Measurements from ENCODE around the gene FYN.
A peak's percentile ranks its signal among the peaks of the same experiment; 100 is the strongest.
"Not testable (repeated sequence)": the region's sequence is repeated elsewhere in the genome, so short reads cannot be mapped to it uniquely, and the experiment has no call there.

FYN gene

GRCh38 chr6:111850295-111850937 is 22.8 kb downstream of the FYN start:
- DNase-seq (ENCODE audit: low read depth): no peak

- no peak for DNase-seq (ENCODE audit: low read depth)
Observed at GRCh38 chr6:111849298-111849697, 24.0 kb downstream of the FYN start.

GRCh38 chr6:111848262-111848812 is 24.9 kb downstream of the FYN start:
- no peak for DNase-seq (ENCODE audit: low read depth)

- DNase-seq (ENCODE audit: low read depth): no peak
Observed at GRCh38 chr6:111846492-111847409, 26.5 kb downstream of the FYN start.

GRCh38 chr6:111846066-111846465 is 27.2 kb downstream of the FYN start:
- DNase-seq (ENCODE audit: low read depth): no peak

- no peak for DNase-seq (ENCODE audit: low read depth)
Observed at GRCh38 chr6:111845441-111845871, 27.8 kb downstream of the FYN start.

GRCh38 chr6:111844921-111845320 is 28.3 kb downstream of the FYN start:
- no peak for DNase-seq (ENCODE audit: low read depth)

GRCh38 chr6:111844376-111844775 is 28.9 kb downstream of the FYN start:
- no peak for DNase-seq (ENCODE audit: low read depth)

- DNase-seq (ENCODE audit: low read depth): peak; percentile 64
Observed at GRCh38 chr6:111843347-111844147, 29.7 kb downstream of the FYN start.

- no peak for DNase-seq (ENCODE audit: low read depth)
Observed at GRCh38 chr6:111842891-111843290, 30.4 kb downstream of the FYN start.

GRCh38 chr6:111842271-111842822 is 30.9 kb downstream of the FYN start:
- no peak for DNase-seq (ENCODE audit: low read depth)

- DNase-seq (ENCODE audit: low read depth): no peak
Observed at GRCh38 chr6:111841822-111842221, 31.4 kb downstream of the FYN start.

GRCh38 chr6:111840803-111841202 is 32.4 kb downstream of the FYN start:
- DNase-seq (ENCODE audit: low read depth): no peak

- no peak for DNase-seq (ENCODE audit: low read depth)
Observed at GRCh38 chr6:111838749-111839484, 34.3 kb downstream of the FYN start.

GRCh38 chr6:111837641-111838500 is 35.4 kb downstream of the FYN start:
- DNase-seq (ENCODE audit: low read depth): no peak

GRCh38 chr6:111837007-111837406 is 36.2 kb downstream of the FYN start:
- DNase-seq (ENCODE audit: low read depth): no peak

- DNase-seq (ENCODE audit: low read depth): no peak
Observed at GRCh38 chr6:111835807-111836206, 37.4 kb downstream of the FYN start.

- not testable (repeated sequence) for DNase-seq (ENCODE audit: low read depth)
Observed at GRCh38 chr6:111835398-111835797, 37.9 kb downstream of the FYN start.

- DNase-seq (ENCODE audit: low read depth): no peak
Observed at GRCh38 chr6:111834356-111834755, 38.9 kb downstream of the FYN start.

- DNase-seq (ENCODE audit: low read depth): no peak
Observed at GRCh38 chr6:111832833-111833418, 40.3 kb downstream of the FYN start.
